ENCODE measurements around the gene TMPRSS9.

TMPRSS9 gene

DNA sequence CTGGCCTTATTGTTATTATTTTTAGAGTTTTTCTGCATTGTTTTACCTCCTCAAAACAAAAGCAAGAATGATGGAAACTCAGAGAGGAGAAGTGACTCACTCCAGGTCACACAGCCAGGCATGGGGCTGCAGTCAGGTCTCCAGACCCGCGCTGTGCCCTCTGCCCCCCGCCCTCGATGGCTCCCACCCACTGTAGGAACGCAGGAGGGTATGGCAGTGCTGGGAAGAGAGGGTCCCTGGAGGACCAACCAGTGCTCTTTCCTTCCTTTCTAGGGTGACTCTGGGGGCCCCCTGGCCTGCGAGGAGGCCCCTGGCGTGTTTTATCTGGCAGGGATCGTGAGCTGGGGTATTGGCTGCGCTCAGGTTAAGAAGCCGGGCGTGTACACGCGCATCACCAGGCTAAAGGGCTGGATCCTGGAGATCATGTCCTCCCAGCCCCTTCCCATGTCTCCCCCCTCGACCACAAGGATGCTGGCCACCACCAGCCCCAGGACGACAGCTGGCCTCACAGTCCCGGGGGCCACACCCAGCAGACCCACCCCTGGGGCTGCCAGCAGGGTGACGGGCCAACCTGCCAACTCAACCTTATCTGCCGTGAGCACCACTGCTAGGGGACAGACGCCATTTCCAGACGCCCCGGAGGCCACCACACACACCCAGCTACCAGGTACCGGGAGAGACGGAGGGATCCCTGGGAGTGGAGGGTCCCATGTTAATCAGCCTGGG, 61.7 kb downstream of the TMPRSS9 start:
- Histone ChIP-seq H3K4me2 (ENCODE audit: insufficient read depth, low read length, poor library complexity, severe bottlenecking) (no peak overlapping the region), H3K23ac (ENCODE audit: low read depth, low read length, poor library complexity) (peak overlapping the region; percentile 29), H2BK12ac (ENCODE audit: low read length) (peak overlapping the region; percentile 73), H2BK15ac (ENCODE audit: low read length) (no peak overlapping the region), H3K18ac (ENCODE audit: low read length) (no peak overlapping the region), H2AK5ac (ENCODE audit: low read depth, low read length) (no peak overlapping the region), H4K91ac (ENCODE audit: low read depth, low read length, poor library complexity) (no peak overlapping the region), H3K27me3 (ENCODE audit: control insufficient read depth in 3 of 3, insufficient read depth in 3 of 3, low read depth in 1 of 3, low read length in 3 of 3) (no peaks in the 10 kb centered on the region), H3K79me1 (ENCODE audit: low read depth, low read length) (peaks cover 11% of the 10 kb centered on the region), H2AFZ (ENCODE audit: low read length) (no peak overlapping the region), H2BK120ac (ENCODE audit: low read depth, low read length) (no peak overlapping the region), H3K4me1 (ENCODE audit: control insufficient read depth in 2 of 2, insufficient read depth in 1 of 2, low read depth in 1 of 2, low read length in 2 of 2) (peaks cover 8 to 10% of the 10 kb centered on the region in 2 donors), H3K14ac (ENCODE audit: low read length) (no peak overlapping the region), H4K8ac (ENCODE audit: low read depth, low read length) (no peak overlapping the region), H3K27ac (replicated peaks; ENCODE audit: low read length) (no peak overlapping the region), H3K9ac (ENCODE audit: low read depth, low read length, poor library complexity) (no peak overlapping the region), H2BK5ac (ENCODE audit: low read length) (peak overlapping the region; percentile 49), H3K4ac (ENCODE audit: low read length) (no peak overlapping the region), H3K4me3 (ENCODE audit: low read length in 2 of 2) (no peak overlapping the region), H3K9me3 (replicated peaks in 1 of 2; ENCODE audit: control insufficient read depth in 2 of 2, insufficient read depth in 1 of 2, low read depth in 1 of 2, low read length in 2 of 2) (peaks cover 0 to 1% of the 10 kb centered on the region in 2 donors), H3K36me3 (replicated peaks in 1 of 2; ENCODE audit: control insufficient read depth in 2 of 2, insufficient read depth in 2 of 2, low read length in 2 of 2) (peaks cover 7 to 32% of the 10 kb centered on the region in 2 donors)
- DNase-seq (ENCODE audit: low spot score), result no peak
- whole genome bisulfite sequencing, 2 donors (ENCODE audit: extremely low coverage in 2 of 2, insufficient read length in 2 of 2, insufficient replicate concordance in 1 of 2), result no CpG with 5 or more reads among the region's 23 CpGs

DNA sequence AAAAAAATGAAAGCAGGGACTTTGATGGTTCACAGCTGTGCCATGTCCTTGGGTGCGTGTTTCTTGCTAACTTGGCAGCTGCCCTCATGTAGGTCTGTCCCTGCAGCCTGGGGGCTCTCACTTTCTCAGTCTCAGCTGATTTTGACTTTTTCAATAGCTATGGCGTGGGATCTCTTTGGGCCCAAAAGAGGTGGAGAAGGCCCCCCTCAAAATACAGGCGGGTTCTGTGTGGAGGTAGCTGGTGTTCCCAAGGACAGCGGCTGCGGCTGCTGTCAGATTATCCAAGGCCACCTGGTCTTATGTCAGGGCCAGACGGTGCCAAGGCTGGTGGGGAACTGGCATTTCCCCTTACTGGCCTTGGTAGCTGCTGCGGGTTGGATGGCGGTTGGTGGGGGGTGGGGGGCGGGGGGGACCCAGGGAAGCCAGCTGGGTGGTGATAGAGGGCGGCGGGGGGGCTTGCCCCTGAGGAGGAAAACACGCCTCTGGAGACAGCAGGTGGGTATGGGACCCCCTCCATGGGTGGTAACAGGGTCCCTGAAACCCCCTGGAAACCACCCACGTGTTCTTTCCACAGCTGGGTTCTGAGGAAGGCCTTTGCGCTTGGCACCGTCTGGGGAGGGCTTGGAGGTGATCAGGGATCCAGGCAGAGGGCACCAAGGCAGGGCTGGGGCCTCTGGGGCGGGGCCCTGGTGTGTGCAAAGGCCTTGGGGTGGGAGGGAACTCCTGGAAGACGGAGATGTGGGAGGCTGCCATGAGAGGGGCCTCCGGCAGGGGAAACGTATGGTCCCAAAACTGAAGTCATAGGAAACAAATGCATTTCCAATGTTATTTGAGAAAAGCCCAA, 63.2 kb downstream of the TMPRSS9 start:
- H3K23ac ChIP-seq (ENCODE audit: low read depth, low read length, poor library complexity), result no peak overlapping the region
- H2BK5ac ChIP-seq (ENCODE audit: low read length), result no peak overlapping the region
- DNase-seq (ENCODE audit: low spot score), result no peak
- H3K4me3 ChIP-seq (ENCODE audit: low read length in 2 of 2), result no peak overlapping the region
- H3K4me1 ChIP-seq (ENCODE audit: control insufficient read depth in 2 of 2, insufficient read depth in 1 of 2, low read depth in 1 of 2, low read length in 2 of 2), result peaks cover 12 to 13% of the 10 kb centered on the region in 2 donors
- peaks cover 0 to 1% of the 10 kb centered on the region in 2 donors for H3K9me3 ChIP-seq (replicated peaks in 1 of 2; ENCODE audit: control insufficient read depth in 2 of 2, insufficient read depth in 1 of 2, low read depth in 1 of 2, low read length in 2 of 2)
- no peak overlapping the region for H2AFZ ChIP-seq (ENCODE audit: low read length)
- no peak overlapping the region for H4K8ac ChIP-seq (ENCODE audit: low read depth, low read length)
- no peak overlapping the region for H2BK15ac ChIP-seq (ENCODE audit: low read length)
- WGBS, 2 donors (ENCODE audit: extremely low coverage in 2 of 2, insufficient read length in 2 of 2, insufficient replicate concordance in 1 of 2), result no CpG with 5 or more reads among the region's 19 CpGs
- H3K9ac ChIP-seq (ENCODE audit: low read depth, low read length, poor library complexity), result no peak overlapping the region
- H3K36me3 ChIP-seq (replicated peaks in 1 of 2; ENCODE audit: control insufficient read depth in 2 of 2, insufficient read depth in 2 of 2, low read length in 2 of 2), result peaks cover 6 to 24% of the 10 kb centered on the region in 2 donors
- peaks cover 17% of the 10 kb centered on the region for H3K79me1 ChIP-seq (ENCODE audit: low read depth, low read length)
- no peak overlapping the region for H3K18ac ChIP-seq (ENCODE audit: low read length)
- no peak overlapping the region for H2BK120ac ChIP-seq (ENCODE audit: low read depth, low read length)
- H3K4ac ChIP-seq (ENCODE audit: low read length), result no peak overlapping the region
- no peak overlapping the region for H3K4me2 ChIP-seq (ENCODE audit: insufficient read depth, low read length, poor library complexity, severe bottlenecking)
- H3K27ac ChIP-seq (replicated peaks; ENCODE audit: low read length), result no peak overlapping the region
- H3K27me3 ChIP-seq (ENCODE audit: control insufficient read depth in 3 of 3, insufficient read depth in 3 of 3, low read depth in 1 of 3, low read length in 3 of 3), result no peaks in the 10 kb centered on the region
- no peak overlapping the region for H2BK12ac ChIP-seq (ENCODE audit: low read length)
- H4K91ac ChIP-seq (ENCODE audit: low read depth, low read length, poor library complexity), result no peak overlapping the region
- no peak overlapping the region for H3K14ac ChIP-seq (ENCODE audit: low read length)
- H2AK5ac ChIP-seq (ENCODE audit: low read depth, low read length), result no peak overlapping the region

DNA sequence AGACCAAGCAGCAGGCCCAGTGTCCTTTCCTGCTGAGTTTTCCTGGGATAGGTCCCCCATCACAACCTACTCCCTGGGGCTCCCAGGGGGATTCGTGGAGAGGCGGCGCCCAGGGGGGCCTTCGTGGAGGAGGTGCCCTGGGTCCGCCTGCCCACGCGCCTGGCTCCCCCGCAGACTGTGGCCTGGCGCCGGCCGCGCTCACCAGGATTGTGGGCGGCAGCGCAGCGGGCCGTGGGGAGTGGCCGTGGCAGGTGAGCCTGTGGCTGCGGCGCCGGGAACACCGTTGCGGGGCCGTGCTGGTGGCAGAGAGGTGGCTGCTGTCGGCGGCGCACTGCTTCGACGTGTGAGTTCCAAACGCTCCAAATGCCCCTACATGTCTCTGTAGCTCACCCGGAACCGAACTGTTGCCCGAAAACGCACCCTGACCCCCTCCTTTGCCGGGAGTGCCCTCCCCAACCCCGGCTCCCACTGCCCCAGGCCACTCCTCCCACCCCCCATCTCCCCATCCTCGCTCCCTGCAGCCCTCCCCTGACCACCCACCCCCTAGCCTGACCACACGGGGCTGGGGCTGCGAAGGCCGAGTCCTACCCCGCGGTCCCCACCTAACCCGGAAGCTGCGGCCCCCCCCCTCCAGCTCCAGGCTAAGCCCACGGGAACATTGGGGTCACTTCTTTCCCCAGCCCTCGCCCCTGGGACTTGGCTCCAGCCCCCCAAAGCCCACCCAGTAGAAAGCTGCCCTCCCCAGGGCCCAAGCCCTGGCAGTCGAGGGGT, 64.0 kb downstream of the TMPRSS9 start:
- no peak overlapping the region for H2BK120ac ChIP-seq (ENCODE audit: low read depth, low read length)
- no peak overlapping the region for H3K27ac ChIP-seq (replicated peaks; ENCODE audit: low read length)
- no peak overlapping the region for H4K8ac ChIP-seq (ENCODE audit: low read depth, low read length)
- no peaks in the 10 kb centered on the region for H3K27me3 ChIP-seq (ENCODE audit: control insufficient read depth in 3 of 3, insufficient read depth in 3 of 3, low read depth in 1 of 3, low read length in 3 of 3)
- peak overlapping the region; percentile 48 for H3K18ac ChIP-seq (ENCODE audit: low read length)
- peaks cover 0 to 1% of the 10 kb centered on the region in 2 donors for H3K9me3 ChIP-seq (replicated peaks in 1 of 2; ENCODE audit: control insufficient read depth in 2 of 2, insufficient read depth in 1 of 2, low read depth in 1 of 2, low read length in 2 of 2)
- no peak overlapping the region for H3K9ac ChIP-seq (ENCODE audit: low read depth, low read length, poor library complexity)
- H2BK12ac ChIP-seq (ENCODE audit: low read length), result no peak overlapping the region
- H3K14ac ChIP-seq (ENCODE audit: low read length), result no peak overlapping the region
- DNase-seq (ENCODE audit: low spot score), result no peak
- no peak overlapping the region for H4K91ac ChIP-seq (ENCODE audit: low read depth, low read length, poor library complexity)
- WGBS, 2 donors (ENCODE audit: extremely low coverage in 2 of 2, insufficient read length in 2 of 2, insufficient replicate concordance in 1 of 2), result no CpG with 5 or more reads among the region's 46 CpGs
- H2BK15ac ChIP-seq (ENCODE audit: low read length), result no peak overlapping the region
- no peak overlapping the region for H3K4me3 ChIP-seq (ENCODE audit: low read length in 2 of 2)
- no peak overlapping the region for H2AFZ ChIP-seq (ENCODE audit: low read length)
- peaks cover 6 to 29% of the 10 kb centered on the region in 2 donors for H3K36me3 ChIP-seq (replicated peaks in 1 of 2; ENCODE audit: control insufficient read depth in 2 of 2, insufficient read depth in 2 of 2, low read length in 2 of 2)
- H3K79me1 ChIP-seq (ENCODE audit: low read depth, low read length), result peaks cover 17% of the 10 kb centered on the region
- H3K4ac ChIP-seq (ENCODE audit: low read length), result no peak overlapping the region
- no peak overlapping the region for H2AK5ac ChIP-seq (ENCODE audit: low read depth, low read length)
- no peak overlapping the region for H2BK5ac ChIP-seq (ENCODE audit: low read length)
- H3K4me1 ChIP-seq (ENCODE audit: control insufficient read depth in 2 of 2, insufficient read depth in 1 of 2, low read depth in 1 of 2, low read length in 2 of 2), result peaks cover 15% of the 10 kb centered on the region in 2 donors
- H3K4me2 ChIP-seq (ENCODE audit: insufficient read depth, low read length, poor library complexity, severe bottlenecking), result peak overlapping the region; percentile 25
- H3K23ac ChIP-seq (ENCODE audit: low read depth, low read length, poor library complexity), result peak overlapping the region; percentile 73
